Transverse colon (tissue), 4 donors: ENCODE measurements around the gene SLC6A4. TPM values are rescaled to one million over a fixed set of nuclear protein-coding genes. Genes with fewer than 3 reads are reported as not detected.

ENCODE experiments used
- DNase-seq: peaks from one replicate; pipeline ENCODE4 v3.0.0-alpha.2; 2019
- H3K27ac ChIP-seq, 4 donors: fragments of 200-600 bp; sonication (generic); 2 replicates each; pipeline ENCODE4 v1.5.1; 2016 to 2018; ENCODE audit warnings: inconsistent platforms in 4 of 4
- H3K27me3 ChIP-seq: fragments of 200-600 bp; sonication (generic); 2 replicates; pipeline ENCODE4 v1.5.1; 2017; ENCODE audit warnings: inconsistent platforms
- H3K36me3 ChIP-seq, 4 donors: fragments of 200-600 bp; sonication (generic); 2 replicates each; pipeline ENCODE4 v1.5.1; 2017 to 2019; ENCODE audit warnings: inconsistent platforms in 4 of 4
- H3K4me1 ChIP-seq, 4 donors: fragments of 200-600 bp; sonication (generic); 2 replicates each; pipeline ENCODE4 v1.5.1; 2017 to 2020; ENCODE audit warnings: inconsistent platforms in 4 of 4
- H3K4me3 ChIP-seq, 4 donors: fragments of 200-600 bp; sonication (generic); 1 replicate in 1 of 4; 2 replicates in 3 of 4; pipeline versions ENCODE4 v1.5.1 to v1.6.1; 2017 to 2019; ENCODE audit warnings: inconsistent platforms in 4 of 4
- H3K9me3 ChIP-seq, 2 donors: fragments of 200-600 bp; sonication (generic); 2 replicates each; pipeline ENCODE4 v1.5.1; 2017 to 2019; ENCODE audit warnings: inconsistent platforms in 2 of 2
- CTCF ChIP-seq, 5 experiments: fragments of 200-600 bp in 3 of 5; fragments of 450-650 bp in 2 of 5; sonication (generic) in 3 of 5; IDR thresholded peaks; 1 replicate in 2 of 5; 2 replicates in 3 of 5; pipeline ENCODE4 v1.5.1; 2016 to 2017; ENCODE audit warnings: antibody characterized with exemption in 5 of 5, inconsistent platforms in 3 of 5, mild to moderate bottlenecking in 2 of 5, moderate library complexity in 1 of 5
- EP300 ChIP-seq: sonication (generic); formaldehyde crosslinking; IDR thresholded peaks from one replicate; pipeline ENCODE4 v1.6.1; 2017; ENCODE audit warnings: antibody characterized with exemption, low read depth
- POLR2A ChIP-seq: fragments of 450-650 bp; IDR thresholded peaks from one replicate; pipeline ENCODE4 v1.6.1; 2016; ENCODE audit warnings: antibody characterized with exemption, mild to moderate bottlenecking, moderate library complexity
- POLR2AphosphoS5 ChIP-seq, 3 donors: sonication (generic); formaldehyde crosslinking; IDR thresholded peaks; one replicate each; pipeline ENCODE4 v1.6.1; 2016; ENCODE audit warnings: antibody characterized with exemption in 3 of 3
- WGBS, 2 donors: methylation state at CpG; one replicate each; pipeline ENCODE4 v1.1.5; 2018; ENCODE audit warnings: low coverage in 1 of 2; 5-methylcytosine and 5-hydroxymethylcytosine counted together
- in situ Hi-C, 4 donors: fragments of 200-750 bp; cut with MboI; loops; one replicate each; pipeline versions ENCODE4 v1.15.0 to v1.15.1; 2017; ENCODE audit warnings: low sequenced_read_pairs in 3 of 4, low pct_ligation_motif_present in 1 of 4, low pct_unique_long_range_greater_than_20kb in 1 of 4
- intact Hi-C: fragments of 100-400 bp; cut with DNase I; formaldehyde crosslinking; loops from one replicate; pipeline ENCODE4 v1.15.1; 2023; ENCODE audit warnings: low total_unique reads
- total RNA-seq, 4 donors: library from RNA; depleted of rRNA; stranded (reverse); fragments of >200 nt; gene quantifications; one replicate each; pipeline ENCODE4 v1.1.0, GENCODE V29; 2016

SLC6A4 gene
- total RNA-seq, 4 donors from 2014 or later, result 0.16 to 4.8 TPM; not detected in 2

DNA sequence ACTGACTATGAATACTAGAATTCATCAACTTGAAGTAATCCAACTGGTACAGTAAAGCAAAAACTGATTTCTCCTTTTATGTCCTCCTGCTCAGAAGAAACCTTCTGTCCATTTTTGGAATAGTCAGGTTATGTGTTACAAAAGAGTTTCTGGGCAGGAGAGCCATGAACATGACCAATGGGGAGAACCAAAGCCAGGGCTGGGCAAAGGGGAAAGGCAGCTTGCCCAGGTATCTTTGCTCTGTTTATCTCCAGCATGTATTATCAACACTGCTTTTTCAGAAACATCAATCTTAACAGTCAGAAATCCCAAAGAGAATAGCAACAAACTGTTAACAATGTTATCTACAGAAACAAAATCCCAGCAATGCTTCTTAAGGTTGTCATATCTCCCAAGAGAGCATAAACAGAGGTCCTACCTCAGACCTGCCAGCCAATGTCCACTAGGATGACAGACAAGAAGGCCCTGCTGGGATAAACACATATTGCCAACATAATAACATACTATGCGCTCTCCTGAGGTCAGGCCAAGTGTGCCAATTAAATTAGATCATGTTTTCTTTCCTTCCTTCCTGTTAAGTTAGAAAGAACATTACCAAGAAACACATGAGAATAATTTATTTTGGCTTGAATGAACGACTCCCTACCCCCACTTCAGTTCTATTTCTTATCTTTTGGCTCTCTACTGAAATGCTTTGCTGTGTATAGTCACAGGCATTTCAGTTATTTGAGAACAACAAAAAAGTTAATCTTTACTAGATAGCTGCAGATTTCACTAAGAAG is 28.2 kb upstream of the SLC6A4 start:
- TF ChIP-seq EP300 (no peak), POLR2AphosphoS5 (IDR thresholded peaks at IDR 0.05) (no peak), POLR2A (no peak), CTCF (IDR thresholded peaks at IDR 0.05) (no peak)
- no peaks in the 10 kb centered on the region for H3K27me3 ChIP-seq
- in situ Hi-C loops, result no loop called here
- intact Hi-C loops, result no loop called here
- no peak overlapping the region for H3K27ac ChIP-seq
- no peaks in the 10 kb centered on the region for H3K9me3 ChIP-seq
- no peak for DNase-seq
- peaks cover 0 to 27% (median 4%) of the 10 kb centered on the region in 4 donors for H3K36me3 ChIP-seq
- WGBS, 2 donors, result 33 to 39% methylated on average over 1 to 2 of the region's 2 CpGs
- H3K4me3 ChIP-seq, result no peak overlapping the region
- no peaks in the 10 kb centered on the region for H3K4me1 ChIP-seq

DNA sequence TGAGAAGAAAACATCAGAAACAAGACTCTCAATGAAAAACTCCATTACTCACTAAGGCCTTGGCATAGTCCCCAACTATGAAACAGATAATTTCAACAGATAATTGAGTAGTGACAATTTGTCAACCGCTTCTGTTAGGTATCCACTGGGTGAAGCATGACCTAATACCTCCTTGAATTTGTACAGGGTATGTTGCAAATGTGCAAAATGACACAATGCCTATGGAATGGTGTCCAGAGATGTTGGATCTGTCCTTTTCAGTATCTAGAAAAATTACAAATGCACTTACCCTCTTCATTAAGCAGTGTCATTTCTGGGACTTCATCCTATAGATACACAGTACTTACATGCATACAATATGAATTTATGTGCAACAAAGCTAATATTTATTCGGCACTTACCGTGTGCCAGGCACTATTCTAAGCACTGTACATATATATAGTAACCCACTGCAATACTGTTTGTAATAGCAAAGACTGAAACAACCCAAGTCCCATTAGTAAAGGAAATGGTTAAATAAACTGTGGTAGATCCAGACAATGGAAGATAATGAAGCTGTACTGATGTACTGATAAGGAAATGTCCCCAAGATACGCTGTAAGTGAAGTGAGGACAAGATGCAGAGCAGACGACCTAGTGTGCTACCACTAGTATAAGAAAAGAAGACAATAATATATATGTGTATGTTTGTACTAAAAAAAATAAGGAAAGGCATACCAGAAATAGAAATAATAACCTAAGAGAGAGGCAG is 21.4 kb upstream of the SLC6A4 start:
- DNase-seq, result no peak
- no peaks in the 10 kb centered on the region for H3K27me3 ChIP-seq
- in situ Hi-C loops (no loop called here), intact Hi-C loops (no loop called here)
- 83 to 87% methylated on average over 5 of the region's 5 CpGs for WGBS, 2 donors
- TF ChIP-seq CTCF (IDR thresholded peaks at IDR 0.05), result no peak
- no peak for TF ChIP-seq EP300
- no peak for TF ChIP-seq POLR2A
- no peak for TF ChIP-seq POLR2AphosphoS5 (IDR thresholded peaks at IDR 0.05)
- no peak overlapping the region for H3K27ac ChIP-seq
- H3K36me3 ChIP-seq, result peaks cover 0 to 16% (median 5%) of the 10 kb centered on the region in 4 donors
- H3K9me3 ChIP-seq, result no peaks in the 10 kb centered on the region
- no peaks in the 10 kb centered on the region for H3K4me1 ChIP-seq
- no peak overlapping the region for H3K4me3 ChIP-seq

DNA sequence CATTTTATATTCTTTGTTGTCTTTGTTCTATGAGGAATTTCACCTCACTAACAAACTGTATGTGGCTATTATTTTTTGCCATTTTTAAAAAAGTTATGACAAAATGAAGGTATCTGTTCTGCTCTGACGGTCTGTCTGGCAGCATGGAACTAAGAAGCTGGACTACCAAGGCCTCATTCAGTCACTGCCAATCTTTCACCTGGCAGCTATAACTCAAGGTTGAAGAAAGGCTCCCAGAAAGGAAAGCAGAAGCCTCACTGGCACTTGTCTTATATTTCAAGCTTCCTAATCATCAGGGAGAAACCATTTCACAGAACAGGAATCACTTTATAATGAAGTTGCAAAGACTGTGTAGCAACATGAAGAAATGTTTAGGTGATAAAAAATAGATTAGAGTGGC is 18.7 kb upstream of the SLC6A4 start:
- Histone ChIP-seq H3K36me3 (peaks cover 0 to 8% (median 3%) of the 10 kb centered on the region in 4 donors), H3K4me1 (no peaks in the 10 kb centered on the region), H3K27ac (no peak overlapping the region), H3K27me3 (no peaks in the 10 kb centered on the region), H3K9me3 (no peaks in the 10 kb centered on the region), H3K4me3 (no peak overlapping the region)
- intact Hi-C loops, result loop anchor here (5.0 kb wide), 1 partner anchor 1867 kb away; no protein-coding TSS in a partner anchor
- in situ Hi-C loops, result no loop called here
- WGBS, 2 donors, result 60 to 97% methylated on average over 1 of the region's 1 CpG
- no peak for DNase-seq
- TF ChIP-seq POLR2AphosphoS5 (IDR thresholded peaks at IDR 0.05) (no peak), EP300 (no peak), CTCF (IDR thresholded peaks at IDR 0.05) (no peak), POLR2A (no peak)

- H3K36me3 ChIP-seq, result peaks cover 0 to 15% (median 6%) of the 10 kb centered on the region in 4 donors
- no peak for DNase-seq
Measured at GRCh38 chr17:30253312-30253711, 17.8 kb upstream of the SLC6A4 start.

More at GRCh38 chr17:30253312-30253711, 17.8 kb upstream of the SLC6A4 start:
- intact Hi-C loops, result loop anchor here (5.0 kb wide), 1 partner anchor 1866 kb away; no protein-coding TSS in a partner anchor
- Histone ChIP-seq H3K27me3 (no peaks in the 10 kb centered on the region), H3K4me1 (no peaks in the 10 kb centered on the region), H3K9me3 (no peaks in the 10 kb centered on the region), H3K27ac (no peak overlapping the region), H3K4me3 (no peak overlapping the region)
- WGBS, 2 donors, result 73 to 86% methylated on average over 4 to 7 of the region's 7 CpGs
- in situ Hi-C loops, result no loop called here
- TF ChIP-seq POLR2AphosphoS5 (IDR thresholded peaks at IDR 0.05) (no peak), EP300 (no peak), POLR2A (no peak), CTCF (IDR thresholded peaks at IDR 0.05) (no peak)
